Prostate gland (tissue), 2 donors: ENCODE measurements around the gene SPAG6.

Experiments
- CTCF ChIP-seq, 4 experiments: fragments of 200-600 bp in 2 of 4; fragments of 450-650 bp in 2 of 4; sonication (generic) in 2 of 4; IDR thresholded peaks; 1 replicate in 3 of 4; 2 replicates in 1 of 4; pipeline ENCODE4 v1.5.1; 2016 to 2019; ENCODE audit warnings: antibody characterized with exemption in 4 of 4, mild to moderate bottlenecking in 2 of 4, moderate library complexity in 2 of 4
- POLR2A ChIP-seq: fragments of 450-650 bp; IDR thresholded peaks from one replicate; pipeline ENCODE4 v1.6.1; 2016; ENCODE audit warnings: antibody characterized with exemption, mild to moderate bottlenecking

DNA sequence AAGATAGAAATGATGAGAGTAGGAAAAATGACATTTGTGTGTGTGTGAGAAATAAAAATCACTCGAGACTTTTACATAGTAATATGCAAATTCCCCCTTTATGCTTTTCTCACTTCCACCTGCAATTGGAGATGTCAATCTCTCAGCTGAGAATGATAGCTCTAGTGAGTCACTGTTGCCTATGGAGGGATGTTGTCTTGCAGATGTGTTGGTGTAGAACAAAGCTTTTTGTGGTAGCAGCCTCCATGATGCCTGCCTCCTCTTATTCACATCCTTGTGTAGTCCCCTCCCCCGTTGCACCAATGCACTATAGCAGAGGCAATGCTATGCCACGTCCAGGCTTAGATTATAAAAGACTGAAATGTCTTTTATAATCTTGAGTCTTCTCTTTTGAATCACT lies 33.8 kb downstream of the SPAG6 start:
- TF ChIP-seq CTCF (IDR thresholded peaks at IDR 0.05) (no peak), POLR2A (no peak)
